Sigmoid colon (tissue), 4 donors: ENCODE data around the gene KCNIP1.

Experiments used
- EP300 ChIP-seq, 4 donors: sonication (generic); formaldehyde crosslinking; IDR thresholded peaks; one replicate each; pipeline ENCODE4 v1.6.1; 2017; ENCODE audit warnings: antibody characterized with exemption in 4 of 4
- POLR2A ChIP-seq, 2 donors: fragments of 450-650 bp; IDR thresholded peaks; one replicate each; pipeline ENCODE4 v1.6.1; 2016; ENCODE audit warnings: antibody characterized with exemption in 2 of 2, mild to moderate bottlenecking in 2 of 2, moderate library complexity in 2 of 2
- POLR2AphosphoS5 ChIP-seq, 4 donors: sonication (generic); formaldehyde crosslinking; IDR thresholded peaks; one replicate each; pipeline ENCODE4 v1.6.1; 2017; ENCODE audit warnings: antibody characterized with exemption in 4 of 4
- TF ChIP-seq, protein P1 (sequence below), 4 experiments: fragments of 450-650 bp in 3 of 4; fragments of 200-600 bp in 1 of 4; IDR thresholded peaks; one replicate each; pipeline ENCODE4 v1.5.1; 2016 to 2019; ENCODE audit warnings: antibody characterized with exemption in 4 of 4, mild to moderate bottlenecking in 3 of 4, moderate library complexity in 2 of 4

DNA sequence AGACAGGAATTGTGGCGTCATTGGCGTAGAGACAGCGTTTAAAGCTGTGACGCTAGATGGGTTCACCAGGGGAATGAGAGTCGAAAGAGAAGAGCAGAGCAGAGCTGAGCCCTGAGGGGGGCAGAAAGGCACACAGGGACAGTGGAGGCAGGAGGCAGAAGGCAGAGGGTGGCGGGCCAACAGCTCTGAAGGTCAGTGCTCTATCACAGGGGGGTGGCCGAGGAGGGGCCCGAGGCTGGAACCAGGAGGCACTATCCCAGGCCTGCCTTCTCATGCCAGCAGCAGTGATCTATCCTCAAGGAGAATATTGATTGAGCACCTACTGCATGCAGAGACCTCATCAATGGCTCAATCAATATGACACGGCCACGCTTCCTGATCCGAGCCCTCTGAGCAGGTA lies 132.4 kb downstream of the KCNIP1 start:
- TF ChIP-seq, protein P1, sequence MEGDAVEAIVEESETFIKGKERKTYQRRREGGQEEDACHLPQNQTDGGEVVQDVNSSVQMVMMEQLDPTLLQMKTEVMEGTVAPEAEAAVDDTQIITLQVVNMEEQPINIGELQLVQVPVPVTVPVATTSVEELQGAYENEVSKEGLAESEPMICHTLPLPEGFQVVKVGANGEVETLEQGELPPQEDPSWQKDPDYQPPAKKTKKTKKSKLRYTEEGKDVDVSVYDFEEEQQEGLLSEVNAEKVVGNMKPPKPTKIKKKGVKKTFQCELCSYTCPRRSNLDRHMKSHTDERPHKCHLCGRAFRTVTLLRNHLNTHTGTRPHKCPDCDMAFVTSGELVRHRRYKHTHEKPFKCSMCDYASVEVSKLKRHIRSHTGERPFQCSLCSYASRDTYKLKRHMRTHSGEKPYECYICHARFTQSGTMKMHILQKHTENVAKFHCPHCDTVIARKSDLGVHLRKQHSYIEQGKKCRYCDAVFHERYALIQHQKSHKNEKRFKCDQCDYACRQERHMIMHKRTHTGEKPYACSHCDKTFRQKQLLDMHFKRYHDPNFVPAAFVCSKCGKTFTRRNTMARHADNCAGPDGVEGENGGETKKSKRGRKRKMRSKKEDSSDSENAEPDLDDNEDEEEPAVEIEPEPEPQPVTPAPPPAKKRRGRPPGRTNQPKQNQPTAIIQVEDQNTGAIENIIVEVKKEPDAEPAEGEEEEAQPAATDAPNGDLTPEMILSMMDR (IDR thresholded peaks at IDR 0.05) = no peak
- no peak for TF ChIP-seq POLR2A (IDR thresholded peaks at IDR 0.05)
- TF ChIP-seq EP300 (IDR thresholded peaks at IDR 0.05) = no peak
- TF ChIP-seq POLR2AphosphoS5 (IDR thresholded peaks at IDR 0.05) = no peak
